Adrenal gland (tissue), 12 donors: Measurements from ENCODE around the gene CKAP2. TPM values are rescaled to one million over a fixed set of nuclear protein-coding genes. Genes with fewer than 3 reads are reported as not detected.

Experiments
- DNase-seq, 7 donors: peaks; one replicate each; pipeline ENCODE4 v3.0.0-alpha.2; 2019 to 2020
- H3K27ac ChIP-seq, 5 donors: fragments of 200-600 bp; sonication (generic) in 4 of 5; 1 replicate in 3 of 5; 2 replicates in 2 of 5; pipeline versions ENCODE4 v1.5.1 to v1.8.0; 2016 to 2020; ENCODE audit warnings: mild to moderate bottlenecking in 1 of 5
- H3K27me3 ChIP-seq: fragments of 200-600 bp; 2 replicates; pipeline ENCODE4 v1.8.0; 2021
- H3K36me3 ChIP-seq, 2 donors: fragments of 200-600 bp; replicated peaks in 1 of 2; 1 replicate in 1 of 2; 2 replicates in 1 of 2; pipeline versions ENCODE4 v1.5.1 to v1.8.0; 2018 to 2022
- H3K4me1 ChIP-seq, 2 donors: fragments of 200-600 bp; replicated peaks in 1 of 2; 1 replicate in 1 of 2; 2 replicates in 1 of 2; pipeline versions ENCODE4 v1.5.1 to v1.8.0; 2018 to 2021
- H3K4me3 ChIP-seq, 4 donors: fragments of 200-600 bp; sonication (generic) in 3 of 4; one replicate each; pipeline ENCODE4 v1.5.1; 2016 to 2018
- H3K9me3 ChIP-seq, 3 donors: fragments of 200-600 bp; sonication (generic) in 1 of 3; replicated peaks in 1 of 3; 1 replicate in 2 of 3; 2 replicates in 1 of 3; pipeline versions ENCODE4 v1.5.1 to v1.8.0; 2016 to 2021
- CTCF ChIP-seq, 6 experiments: fragments of 450-650 bp in 4 of 6; fragments of 200-600 bp in 2 of 6; sonication (generic) in 1 of 6; IDR thresholded peaks; 1 replicate in 5 of 6; 2 replicates in 1 of 6; pipeline versions ENCODE4 v1.5.1 to v1.8.0; 2016 to 2021; ENCODE audit warnings: antibody characterized with exemption in 6 of 6, mild to moderate bottlenecking in 2 of 6, moderate library complexity in 1 of 6
- POLR2A ChIP-seq, 2 donors: fragments of 450-650 bp; IDR thresholded peaks; one replicate each; pipeline ENCODE4 v1.6.1; 2017; ENCODE audit warnings: antibody characterized with exemption in 2 of 2, mild to moderate bottlenecking in 2 of 2, moderate library complexity in 1 of 2
- WGBS, 4 donors: extraction: QIAGEN DNeasy Blood & Tissue Kit in 2 of 4; methylation state at CpG; one replicate each; pipeline versions ENCODE4 v1.1.5 to v1.1.7; 2013 to 2017; 5-methylcytosine and 5-hydroxymethylcytosine counted together
- intact Hi-C, 2 donors: fragments of 100-400 bp; cut with DNase I; formaldehyde crosslinking; loops; one replicate each; pipeline versions ENCODE4 v1.14.1 to v1.15.0; 2022 to 2023
- polyA plus RNA-seq, 3 donors: library from polyadenylated mRNA; stranded (reverse); fragments of 200-250 nt in 2 of 3; fragments of 350-450 nt in 1 of 3; fragmentation: Illumina TruSeq in 1 of 3; extraction: RNeasy Lipid Tissue Mini Kit (QIAGEN cat#74804) in 1 of 3; gene quantifications; one replicate each; pipeline ENCODE4 v1.2.3, GENCODE V29; 2013 to 2014
- total RNA-seq, 9 donors: library from RNA; depleted of rRNA in 4 of 9; stranded (reverse); fragments of >200 nt in 4 of 9; fragments of 120-200 nt in 1 of 9; fragmentation: NEBNext Ultra II Directional in 1 of 9; extraction: Animal tissue kit (Norgen Biotek cat#: 25700) in 1 of 9; gene quantifications; one replicate each; pipeline versions ENCODE4 v1.1.0 to v1.2.4, GENCODE V29; 2013 to 2023
- donor health status: healthy with polysubstance abuse.
- donor health status: Bipolar disorder and iron deficiency.
- donor health status: DM: yes; HTN: yes; CAD: no.
- donor health status: DM: no; HTN: no; CAD: no.
- donor health status: DM: no; HTN: no; CAD: no.
- donor health status: DM: yes; HTN: yes; CAD: no.

Gene CKAP2
- total and polyA plus RNA-seq, 12 donors, result 2.5 to 29.3 (median 16.3) TPM

GRCh38 chr13:52411629-52412028, 43.6 kb upstream of the CKAP2 start:
- WGBS, 4 donors, result 86 to 92% (median 90%) methylated on average over 4 of the region's 4 CpGs
- Histone ChIP-seq H3K27me3 (no peaks in the 10 kb centered on the region), H3K9me3 (no peaks in the 10 kb centered on the region), H3K4me1 (peaks cover 0 to 2% of the 10 kb centered on the region in 2 donors), H3K36me3 (peaks cover 0 to 30% of the 10 kb centered on the region in 2 donors), H3K27ac (no peak overlapping the region), H3K4me3 (no peak overlapping the region)
- intact Hi-C loops, result no loop called here
- DNase-seq, result no peak
- TF ChIP-seq CTCF (IDR thresholded peaks at IDR 0.05) (no peak), POLR2A (IDR thresholded peaks at IDR 0.05) (no peak)

DNA sequence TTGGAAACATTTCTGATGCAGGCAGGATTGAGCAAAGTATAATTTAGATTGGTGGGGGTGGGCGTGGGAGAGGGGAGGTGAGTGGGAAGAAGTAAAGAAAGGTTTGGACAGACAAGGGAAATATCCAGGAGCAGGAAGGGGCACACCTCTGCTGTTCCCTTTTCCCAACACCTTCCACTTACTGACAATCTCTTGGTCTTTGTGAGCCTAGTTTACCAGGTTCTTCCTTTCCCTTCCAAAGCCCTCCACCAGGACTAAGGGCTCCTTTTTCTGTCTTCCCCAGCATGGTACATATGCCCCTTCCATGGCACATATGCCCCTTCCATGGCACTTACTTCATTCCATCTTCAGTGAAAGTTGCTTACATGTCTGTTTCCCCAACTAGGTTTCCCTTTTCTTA, 43.1 kb upstream of the CKAP2 start:
- H3K27ac ChIP-seq, result no peak overlapping the region
- H3K27me3 ChIP-seq, result no peaks in the 10 kb centered on the region
- 93 to 100% (median 95%) methylated on average over 1 of the region's 1 CpG for WGBS, 4 donors
- no peak for TF ChIP-seq CTCF (IDR thresholded peaks at IDR 0.05)
- TF ChIP-seq POLR2A (IDR thresholded peaks at IDR 0.05), result no peak
- peaks cover 0 to 35% of the 10 kb centered on the region in 2 donors for H3K36me3 ChIP-seq
- no peak overlapping the region for H3K4me3 ChIP-seq
- DNase-seq, result no peak
- intact Hi-C loops, result no loop called here
- H3K9me3 ChIP-seq, result no peaks in the 10 kb centered on the region
- no peaks in the 10 kb centered on the region for H3K4me1 ChIP-seq

DNA sequence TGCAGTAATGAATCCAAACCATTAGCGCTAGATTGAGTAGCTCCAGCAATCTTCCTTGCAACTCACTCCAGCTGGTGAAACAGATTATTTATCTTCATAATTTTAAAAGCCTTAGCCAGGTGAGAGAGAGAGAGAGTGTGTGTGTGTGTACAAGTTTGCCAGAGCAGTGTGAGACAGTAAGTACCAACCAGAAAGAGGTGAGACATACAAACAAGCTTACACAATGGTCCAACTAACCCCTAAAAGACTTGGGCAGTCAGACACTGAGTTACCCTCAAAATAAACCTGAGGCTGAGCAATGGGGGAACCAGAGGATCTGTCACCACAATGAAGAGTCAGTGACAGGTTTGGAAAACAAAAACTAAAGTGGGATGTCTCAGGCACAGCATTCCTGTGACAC, 41.2 kb upstream of the CKAP2 start:
- H3K4me1 ChIP-seq, result no peaks in the 10 kb centered on the region
- no peak overlapping the region for H3K4me3 ChIP-seq
- TF ChIP-seq CTCF (IDR thresholded peaks at IDR 0.05), result no peak
- no peak for TF ChIP-seq POLR2A (IDR thresholded peaks at IDR 0.05)
- 93 to 98% (median 97%) methylated on average over 1 of the region's 1 CpG for WGBS, 4 donors
- intact Hi-C loops, result no loop called here
- no peaks in the 10 kb centered on the region for H3K9me3 ChIP-seq
- DNase-seq, result no peak
- no peak overlapping the region for H3K27ac ChIP-seq
- H3K27me3 ChIP-seq, result no peaks in the 10 kb centered on the region
- H3K36me3 ChIP-seq, result peaks cover 0 to 47% of the 10 kb centered on the region in 2 donors

DNA sequence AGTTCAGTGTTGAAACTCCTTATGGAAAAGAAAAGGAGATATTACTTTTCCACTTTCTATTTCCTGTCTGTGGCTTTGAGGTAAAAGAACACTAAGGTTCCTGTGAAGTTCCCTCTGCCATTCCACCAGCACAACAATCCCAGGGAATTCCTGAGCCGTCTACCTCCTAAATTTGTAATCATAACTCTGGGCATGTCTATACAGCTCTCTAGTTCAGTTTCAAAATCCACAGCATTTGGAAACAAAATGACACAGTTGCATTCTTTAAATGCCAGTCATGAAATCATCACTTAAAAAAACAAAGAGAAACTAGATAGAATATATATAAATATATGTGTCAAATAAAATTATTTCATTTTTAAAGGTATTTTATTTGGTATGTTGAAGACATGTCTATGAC, 40.3 kb upstream of the CKAP2 start:
- 60 to 83% (median 71%) methylated on average over 1 of the region's 1 CpG for WGBS, 4 donors
- Histone ChIP-seq H3K9me3 (no peaks in the 10 kb centered on the region), H3K27me3 (no peaks in the 10 kb centered on the region), H3K4me3 (no peak overlapping the region), H3K36me3 (peaks cover 0 to 47% of the 10 kb centered on the region in 2 donors), H3K4me1 (no peaks in the 10 kb centered on the region), H3K27ac (no peak overlapping the region)
- no peak for DNase-seq
- intact Hi-C loops, result no loop called here
- TF ChIP-seq POLR2A (IDR thresholded peaks at IDR 0.05), result no peak
- TF ChIP-seq CTCF (IDR thresholded peaks at IDR 0.05), result no peak
